Type B pancreatic cell (in vitro differentiated cells): ENCODE data around the gene MTFR1L. TPM values are rescaled to one million over a fixed set of nuclear protein-coding genes. Genes with fewer than 3 reads are reported as not detected.

ENCODE experiments used
- DNase-seq: peaks from one replicate; pipeline ENCODE4 v3.0.0; 2021; ENCODE audit warnings: mixed read lengths; ENCODE audit not compliant: unreplicated experiment; ENCODE audit errors: extremely low spot score
- H3K27ac Mint-ChIP-seq: 2 replicates; pipeline ENCODE4 v1.8.0; 2021; ENCODE audit warnings: mild to moderate bottlenecking, mixed read lengths
- H3K27me3 Mint-ChIP-seq: 2 replicates; pipeline ENCODE4 v1.8.0; 2021; ENCODE audit warnings: mixed read lengths
- H3K36me3 Mint-ChIP-seq: 2 replicates; pipeline ENCODE4 v1.8.0; 2021; ENCODE audit warnings: mixed read lengths
- H3K4me1 Mint-ChIP-seq: one replicate; pipeline ENCODE4 v1.8.0; 2021; ENCODE audit warnings: mixed read lengths; ENCODE audit not compliant: unreplicated experiment
- H3K4me3 Mint-ChIP-seq: 2 replicates; pipeline ENCODE4 v1.8.0; 2021; ENCODE audit warnings: mild to moderate bottlenecking, mixed read lengths
- H3K9me3 Mint-ChIP-seq: 2 replicates; pipeline ENCODE4 v1.8.0; 2021; ENCODE audit warnings: mixed read lengths
- total RNA-seq: library from RNA; stranded (reverse); gene quantifications from 2 replicates; pipeline ENCODE4 v1.2.1, GENCODE V29; 2021; ENCODE audit warnings: low replicate concordance
- TF ChIP-seq, protein P1 (sequence below): fragments of 200-600 bp; sonication (generic); conservative IDR thresholded peaks from 2 replicates; pipeline ENCODE4 v1.5.0; 2021; ENCODE audit warnings: antibody characterized with exemption, mild to moderate bottlenecking

The MTFR1L gene
- total RNA-seq, 1 donor from 2014 or later, result 73.5 TPM

DNA sequence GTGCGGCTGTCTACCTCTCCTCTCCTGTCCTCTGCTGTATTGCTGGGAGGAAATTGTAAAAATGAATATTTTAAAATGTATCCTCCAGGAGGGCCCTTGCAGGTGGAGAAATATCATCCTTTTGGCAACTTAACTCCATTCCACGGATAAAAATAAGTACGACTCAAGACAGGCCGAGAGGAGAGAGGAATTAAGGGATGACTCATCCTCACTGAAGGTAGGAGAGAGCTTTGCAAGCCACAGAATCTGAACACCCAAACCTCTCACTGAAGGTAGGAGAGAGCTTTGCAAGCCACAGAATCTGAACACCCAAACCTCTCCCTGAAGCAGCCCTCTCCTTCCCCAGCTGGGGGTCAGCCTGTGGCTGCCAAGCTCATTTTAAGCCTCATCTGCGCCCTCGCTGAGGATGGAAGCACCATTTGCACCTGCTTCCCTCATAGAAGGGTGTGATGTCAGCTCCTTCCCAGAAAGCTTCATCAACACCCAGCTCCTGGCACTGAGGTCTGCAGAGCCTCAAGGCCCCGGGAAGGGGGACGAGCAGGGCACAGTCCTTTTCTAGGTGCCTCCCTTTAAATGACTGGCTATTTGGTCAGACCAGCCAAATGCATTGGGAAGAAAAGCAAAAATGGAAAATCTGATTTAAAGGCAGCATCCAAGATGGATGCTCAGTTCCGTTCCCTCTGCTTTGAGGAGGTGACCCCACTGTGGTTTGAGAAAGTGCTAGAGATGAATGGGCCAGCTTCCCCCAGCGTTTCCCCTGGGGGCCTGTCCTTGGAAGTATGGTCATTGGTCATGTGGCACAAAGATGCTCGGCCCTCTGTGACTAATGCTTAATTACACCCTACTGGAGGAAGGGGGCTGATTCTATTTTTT is 32.6 kb upstream of the MTFR1L start:
- no peaks in the 10 kb centered on the region for H3K36me3 Mint-ChIP-seq
- TF ChIP-seq, protein P1, sequence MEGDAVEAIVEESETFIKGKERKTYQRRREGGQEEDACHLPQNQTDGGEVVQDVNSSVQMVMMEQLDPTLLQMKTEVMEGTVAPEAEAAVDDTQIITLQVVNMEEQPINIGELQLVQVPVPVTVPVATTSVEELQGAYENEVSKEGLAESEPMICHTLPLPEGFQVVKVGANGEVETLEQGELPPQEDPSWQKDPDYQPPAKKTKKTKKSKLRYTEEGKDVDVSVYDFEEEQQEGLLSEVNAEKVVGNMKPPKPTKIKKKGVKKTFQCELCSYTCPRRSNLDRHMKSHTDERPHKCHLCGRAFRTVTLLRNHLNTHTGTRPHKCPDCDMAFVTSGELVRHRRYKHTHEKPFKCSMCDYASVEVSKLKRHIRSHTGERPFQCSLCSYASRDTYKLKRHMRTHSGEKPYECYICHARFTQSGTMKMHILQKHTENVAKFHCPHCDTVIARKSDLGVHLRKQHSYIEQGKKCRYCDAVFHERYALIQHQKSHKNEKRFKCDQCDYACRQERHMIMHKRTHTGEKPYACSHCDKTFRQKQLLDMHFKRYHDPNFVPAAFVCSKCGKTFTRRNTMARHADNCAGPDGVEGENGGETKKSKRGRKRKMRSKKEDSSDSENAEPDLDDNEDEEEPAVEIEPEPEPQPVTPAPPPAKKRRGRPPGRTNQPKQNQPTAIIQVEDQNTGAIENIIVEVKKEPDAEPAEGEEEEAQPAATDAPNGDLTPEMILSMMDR, result no peak
- H3K27ac Mint-ChIP-seq, result no peak overlapping the region
- no peaks in the 10 kb centered on the region for H3K9me3 Mint-ChIP-seq
- H3K4me1 Mint-ChIP-seq, result peaks cover 70% of the 10 kb centered on the region
- H3K27me3 Mint-ChIP-seq, result no peaks in the 10 kb centered on the region
- H3K4me3 Mint-ChIP-seq, result no peak overlapping the region
- no peak for DNase-seq

DNA sequence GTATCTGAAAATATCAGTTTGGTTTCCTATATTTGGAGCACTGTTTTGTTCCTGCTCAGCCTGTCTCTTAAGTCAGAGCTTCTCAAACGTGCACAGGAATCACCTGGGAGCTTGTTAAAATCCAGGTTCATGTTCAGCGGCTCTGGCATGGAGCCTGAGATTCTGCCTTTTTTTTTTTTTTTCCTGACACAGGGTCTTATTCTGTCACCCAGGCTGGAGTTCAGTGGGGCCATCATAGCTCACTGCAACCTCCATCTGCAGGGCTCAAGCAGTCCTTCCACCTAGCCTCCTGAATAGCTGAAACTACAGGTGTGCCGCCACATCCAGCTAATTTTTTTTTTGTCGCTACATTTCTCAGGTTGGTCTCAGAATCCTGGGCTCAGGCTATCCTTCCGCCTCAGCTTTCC is 32.0 kb upstream of the MTFR1L start:
- TF ChIP-seq, protein P1, result no peak
- peaks cover 67% of the 10 kb centered on the region for H3K4me1 Mint-ChIP-seq
- no peaks in the 10 kb centered on the region for H3K9me3 Mint-ChIP-seq
- H3K36me3 Mint-ChIP-seq, result no peaks in the 10 kb centered on the region
- no peaks in the 10 kb centered on the region for H3K27me3 Mint-ChIP-seq
- no peak for DNase-seq
- H3K4me3 Mint-ChIP-seq, result no peak overlapping the region
- H3K27ac Mint-ChIP-seq, result no peak overlapping the region

DNA sequence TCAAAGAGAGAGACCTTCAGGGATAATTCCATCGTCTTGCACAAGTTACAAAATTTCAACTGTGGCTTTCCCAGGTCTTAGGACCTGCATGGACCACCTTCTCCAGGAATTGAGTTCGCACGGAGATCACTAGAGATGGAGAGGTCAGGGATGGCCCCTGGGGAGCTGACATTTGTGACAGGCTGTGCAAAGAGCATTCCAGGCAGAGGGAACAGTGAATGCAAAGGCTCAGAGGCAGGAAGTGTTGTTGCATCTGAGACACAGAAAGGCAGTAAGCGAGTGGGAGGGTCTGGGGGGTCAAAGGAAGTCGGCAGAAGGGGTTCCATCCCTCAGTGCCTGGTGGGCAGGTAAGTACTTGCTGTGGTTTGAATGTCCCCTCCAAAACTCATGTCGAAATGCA is 29.3 kb upstream of the MTFR1L start:
- TF ChIP-seq, protein P1, result no peak
- H3K27ac Mint-ChIP-seq, result no peak overlapping the region
- peaks cover 3% of the 10 kb centered on the region for H3K27me3 Mint-ChIP-seq
- H3K36me3 Mint-ChIP-seq, result no peaks in the 10 kb centered on the region
- DNase-seq, result no peak
- peaks cover 53% of the 10 kb centered on the region for H3K4me1 Mint-ChIP-seq
- H3K4me3 Mint-ChIP-seq, result no peak overlapping the region
- H3K9me3 Mint-ChIP-seq, result no peaks in the 10 kb centered on the region

DNA sequence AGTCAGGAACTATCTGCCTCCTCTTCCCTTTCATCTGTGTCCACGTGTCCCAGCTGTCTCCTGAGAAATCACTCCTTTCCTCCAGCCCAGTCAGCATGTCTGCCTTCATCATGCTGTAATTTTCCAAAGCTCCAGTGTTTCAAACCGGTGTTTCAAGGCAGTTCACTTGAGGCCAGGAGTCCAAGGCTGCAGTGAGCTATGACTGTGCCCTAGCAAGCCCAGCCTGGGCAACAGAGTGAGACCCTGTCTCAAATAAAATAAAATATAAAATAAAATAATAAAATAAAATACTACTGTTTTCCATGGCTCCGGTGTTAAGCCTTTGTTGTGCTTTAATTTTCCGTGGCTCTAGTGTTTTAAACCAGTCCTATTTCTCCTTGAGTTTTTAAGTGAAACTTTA is 27.6 kb upstream of the MTFR1L start:
- no peak overlapping the region for H3K4me3 Mint-ChIP-seq
- no peak for DNase-seq
- no peak overlapping the region for H3K27ac Mint-ChIP-seq
- peaks cover 7% of the 10 kb centered on the region for H3K27me3 Mint-ChIP-seq
- TF ChIP-seq, protein P1, result no peak
- no peaks in the 10 kb centered on the region for H3K36me3 Mint-ChIP-seq
- peaks cover 47% of the 10 kb centered on the region for H3K4me1 Mint-ChIP-seq
- H3K9me3 Mint-ChIP-seq, result no peaks in the 10 kb centered on the region

DNA sequence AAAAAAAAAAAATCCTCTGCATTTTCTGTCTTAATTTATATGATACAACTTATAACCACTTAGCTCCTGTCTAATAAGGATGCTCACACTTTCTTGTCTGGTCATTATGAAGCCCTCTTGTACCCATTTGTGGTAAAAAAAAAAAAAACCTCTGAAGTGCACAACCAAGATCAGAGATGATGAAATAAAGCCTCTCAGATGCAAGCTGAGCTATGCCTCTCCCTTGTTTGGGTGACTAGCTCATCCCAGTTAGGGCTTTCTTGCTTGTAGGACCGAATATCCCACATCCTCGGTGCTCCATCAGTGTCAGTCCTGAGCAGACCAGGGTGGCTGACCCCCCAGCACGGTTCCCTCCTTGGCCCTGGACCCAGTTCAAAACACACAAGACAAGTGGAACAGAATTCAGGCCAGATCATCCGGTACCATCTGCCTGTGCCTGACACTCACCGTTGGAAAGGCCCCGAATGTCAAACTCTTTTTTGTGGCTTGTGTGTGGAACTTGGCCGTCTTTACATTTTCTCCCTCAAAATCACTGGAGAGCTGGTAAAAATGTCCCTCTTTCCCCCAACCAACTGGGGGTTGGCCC is 26.1 kb upstream of the MTFR1L start:
- H3K4me1 Mint-ChIP-seq, result peaks cover 42% of the 10 kb centered on the region
- TF ChIP-seq, protein P1, result no peak
- H3K4me3 Mint-ChIP-seq, result no peak overlapping the region
- DNase-seq, result no peak
- no peaks in the 10 kb centered on the region for H3K9me3 Mint-ChIP-seq
- no peaks in the 10 kb centered on the region for H3K36me3 Mint-ChIP-seq
- no peak overlapping the region for H3K27ac Mint-ChIP-seq
- H3K27me3 Mint-ChIP-seq, result peaks cover 7% of the 10 kb centered on the region
